A172 (cell line): ENCODE data around the gene RBM10. TPM values are rescaled to one million over a fixed set of nuclear protein-coding genes. Genes with fewer than 3 reads are reported as not detected.
A peak's percentile ranks its signal among the peaks of the same experiment; 100 is the strongest.

ENCODE experiments used
- DNase-seq: peaks from one replicate; pipeline ENCODE4 v3.0.0-alpha.2; 2015; ENCODE audit warnings: low spot score
- total RNA-seq: library from RNA; depleted of rRNA; stranded (reverse); fragments of >200 nt; shearing (Covaris generic); gene quantifications from 2 replicates; pipeline ENCODE4 v1.2.3, GENCODE V29; 2014

The RBM10 gene
- total RNA-seq, 1 experiment from 2014 or later, result 42.6 TPM

DNA sequence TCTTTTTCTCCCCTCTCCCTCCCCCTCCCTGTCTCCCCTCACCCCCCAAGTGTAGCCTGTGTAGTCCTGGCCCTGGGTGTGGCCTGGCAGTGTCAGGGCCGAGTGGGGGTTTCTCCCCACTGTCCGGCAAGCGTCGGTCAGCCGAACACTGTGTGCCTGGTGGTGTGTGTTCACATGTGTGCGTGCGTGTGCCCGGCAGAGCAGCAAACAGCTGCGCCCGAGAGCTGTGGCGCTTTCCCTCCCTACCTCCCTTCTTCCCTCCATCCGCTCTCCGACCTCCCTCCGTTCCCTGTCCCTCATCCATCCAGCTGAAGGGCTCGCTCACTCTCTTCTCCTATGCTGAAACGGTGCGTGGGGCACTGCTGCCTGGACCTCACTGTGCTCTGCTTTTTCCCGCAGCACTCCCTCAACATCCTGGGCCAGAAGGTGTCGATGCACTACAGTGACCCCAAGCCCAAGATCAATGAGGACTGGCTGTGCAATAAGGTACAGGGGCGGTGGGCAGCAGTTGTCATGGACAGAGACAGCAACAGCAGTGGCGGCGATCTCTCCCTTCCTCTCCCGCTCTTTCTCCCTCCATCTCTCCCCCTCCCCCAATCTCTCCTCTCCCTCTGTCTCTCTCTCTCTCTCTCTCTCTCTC, 31.2 kb downstream of the RBM10 start:
- DNase-seq, result no peak

DNA sequence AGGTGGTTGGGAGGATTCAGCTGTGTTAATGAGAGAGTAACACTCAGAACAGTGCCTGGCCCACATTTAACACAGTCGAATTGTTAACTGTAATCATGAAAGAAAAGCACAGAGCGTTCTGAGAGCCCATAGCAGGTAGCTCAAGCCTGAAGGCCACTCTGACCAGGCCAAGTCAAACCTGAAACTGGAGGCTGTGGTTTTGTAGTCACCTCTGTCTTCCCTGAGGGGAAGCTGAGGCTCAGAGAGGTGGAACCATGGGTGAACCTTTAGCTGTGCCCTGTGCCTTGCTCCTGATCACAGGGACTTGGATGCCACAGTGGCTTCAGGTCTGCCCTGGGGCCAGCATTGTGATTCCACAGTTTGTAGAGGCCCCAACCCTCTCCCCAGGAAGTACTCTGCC, 32.1 kb downstream of the RBM10 start:
- no peak for DNase-seq

DNA sequence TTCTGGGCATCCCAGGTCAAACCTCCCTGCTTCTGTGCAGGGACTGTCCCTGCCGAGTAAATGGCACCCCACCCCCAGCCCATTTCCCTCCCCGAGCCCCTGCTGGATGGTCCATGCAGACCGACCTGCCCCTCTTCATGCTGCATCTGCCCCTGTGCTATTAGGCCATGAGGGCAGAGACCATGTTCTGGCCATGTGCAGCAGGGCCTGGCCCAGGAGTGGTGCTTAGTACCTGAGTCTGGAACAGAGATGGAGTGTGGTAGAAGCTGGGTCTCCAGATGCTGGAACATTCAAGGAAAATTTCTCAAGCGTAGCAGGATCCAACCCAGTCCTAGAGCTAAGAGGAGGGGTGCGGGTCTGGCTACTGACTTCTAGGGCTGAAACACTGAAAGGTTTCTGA, 33.3 kb downstream of the RBM10 start:
- no peak for DNase-seq

- DNase-seq, result peak; percentile 13
These were observed 34.4 kb downstream of the RBM10 start for GRCh38 chrX:47179221-47179927.

DNA sequence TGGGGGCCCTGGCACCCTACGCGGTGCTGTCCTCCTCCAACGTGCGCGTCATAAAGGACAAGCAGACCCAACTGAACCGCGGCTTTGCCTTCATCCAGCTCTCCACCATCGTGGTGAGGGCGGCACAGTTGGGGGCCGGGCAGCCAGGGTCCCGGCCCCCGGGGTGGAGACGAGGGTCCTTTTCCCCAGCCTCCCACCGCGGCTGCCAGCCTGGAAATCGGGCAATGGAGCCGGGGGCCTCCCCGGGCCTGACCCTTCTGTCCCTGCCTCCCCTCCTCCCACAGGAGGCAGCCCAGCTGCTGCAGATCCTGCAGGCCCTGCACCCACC, 34.9 kb downstream of the RBM10 start:
- DNase-seq, result no peak

GRCh38 chrX:47180346-47180745, 35.3 kb downstream of the RBM10 start:
- no peak for DNase-seq

GRCh38 chrX:47181301-47181700, 36.3 kb downstream of the RBM10 start:
- no peak for DNase-seq

- no peak for DNase-seq
These were observed 37.2 kb downstream of the RBM10 start for GRCh38 chrX:47182106-47182700.

DNA sequence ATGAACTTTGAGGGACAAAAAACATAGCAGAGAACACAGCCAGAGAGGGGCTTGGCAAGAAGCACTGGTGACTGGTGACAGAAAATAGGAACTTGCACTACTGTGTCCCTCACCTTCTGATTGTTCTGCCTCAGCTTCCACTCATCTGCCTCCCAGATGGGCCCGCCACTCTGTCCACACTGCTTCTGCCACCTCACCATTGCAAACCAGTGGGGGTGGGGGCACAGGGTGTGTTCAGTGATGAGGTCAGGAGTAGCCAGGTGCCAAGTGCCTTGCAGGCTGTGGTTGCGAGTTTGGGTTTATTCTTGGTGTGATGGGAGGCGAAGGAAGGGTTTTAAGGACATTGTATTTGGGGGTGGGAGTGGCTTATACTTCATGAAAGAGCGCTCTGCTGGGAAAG, 39.5 kb downstream of the RBM10 start:
- no peak for DNase-seq

- DNase-seq, result no peak
These were observed 40.2 kb downstream of the RBM10 start for GRCh38 chrX:47185241-47185640.

- DNase-seq, result no peak
These were observed 41.2 kb downstream of the RBM10 start for GRCh38 chrX:47186096-47186740.

DNA sequence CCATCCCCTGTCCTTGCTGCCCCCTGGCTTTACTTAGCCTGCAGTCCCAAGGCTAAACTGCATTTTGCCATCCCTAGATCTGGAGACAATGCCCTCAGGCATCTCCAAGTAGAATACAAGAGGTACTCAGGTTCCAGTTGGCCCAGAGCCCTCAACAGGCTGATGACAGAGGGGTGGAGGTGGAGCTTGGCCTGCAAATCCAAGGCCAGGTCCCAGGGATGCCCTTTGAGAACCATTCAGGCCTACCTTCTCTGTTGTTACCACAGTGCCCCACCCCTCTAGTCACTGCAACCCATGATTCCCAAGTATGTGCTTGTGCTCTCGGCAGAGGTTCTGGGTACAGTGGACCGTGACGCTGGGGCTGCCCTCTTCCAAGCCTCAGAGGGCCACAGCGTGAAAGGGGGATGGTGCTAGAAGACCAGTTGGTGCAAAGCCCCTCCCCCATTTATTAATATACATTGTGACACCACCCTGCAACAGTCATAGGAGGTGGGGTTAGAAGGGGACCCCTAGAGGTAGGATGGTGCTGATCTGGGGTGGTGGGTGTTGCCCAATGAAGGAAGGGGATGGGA, 42.2 kb downstream of the RBM10 start:
- DNase-seq, result no peak

DNA sequence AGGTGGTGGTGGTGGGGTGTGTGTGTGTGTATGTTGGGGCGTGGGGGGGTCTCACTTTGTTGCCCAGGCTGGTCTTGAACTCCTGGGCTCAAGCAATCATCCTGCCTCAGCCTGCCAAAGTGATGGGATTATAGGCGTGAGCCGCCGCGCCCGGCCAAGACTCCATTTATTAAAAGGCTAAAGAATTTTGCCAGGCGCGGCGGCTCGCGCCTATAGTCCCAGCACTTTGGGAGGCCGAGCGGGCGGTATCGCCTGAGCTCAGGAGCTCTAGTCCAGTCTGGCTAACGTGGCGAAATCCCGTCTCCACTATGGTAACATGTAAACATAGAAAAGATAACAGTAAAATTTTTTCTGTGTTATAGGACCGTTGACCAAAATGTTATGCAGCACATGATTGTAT, 44.9 kb downstream of the RBM10 start:
- DNase-seq, result no peak

- peak; percentile 84 for DNase-seq
These were observed 45.6 kb downstream of the RBM10 start for GRCh38 chrX:47190445-47191269.

GRCh38 chrX:47191331-47191730, 46.3 kb downstream of the RBM10 start:
- no peak for DNase-seq

GRCh38 chrX:47191806-47192401, 46.9 kb downstream of the RBM10 start:
- DNase-seq, result no peak

- DNase-seq, result peak; percentile 92
These were observed 48.6 kb downstream of the RBM10 start, which contains the start of gene UBA1 for GRCh38 chrX:47193475-47194193. Gene UBA1, plus strand, starts transcription at chrX:47193829. Its CDS starts 4,974 bp downstream, at chrX:47198803.

DNA sequence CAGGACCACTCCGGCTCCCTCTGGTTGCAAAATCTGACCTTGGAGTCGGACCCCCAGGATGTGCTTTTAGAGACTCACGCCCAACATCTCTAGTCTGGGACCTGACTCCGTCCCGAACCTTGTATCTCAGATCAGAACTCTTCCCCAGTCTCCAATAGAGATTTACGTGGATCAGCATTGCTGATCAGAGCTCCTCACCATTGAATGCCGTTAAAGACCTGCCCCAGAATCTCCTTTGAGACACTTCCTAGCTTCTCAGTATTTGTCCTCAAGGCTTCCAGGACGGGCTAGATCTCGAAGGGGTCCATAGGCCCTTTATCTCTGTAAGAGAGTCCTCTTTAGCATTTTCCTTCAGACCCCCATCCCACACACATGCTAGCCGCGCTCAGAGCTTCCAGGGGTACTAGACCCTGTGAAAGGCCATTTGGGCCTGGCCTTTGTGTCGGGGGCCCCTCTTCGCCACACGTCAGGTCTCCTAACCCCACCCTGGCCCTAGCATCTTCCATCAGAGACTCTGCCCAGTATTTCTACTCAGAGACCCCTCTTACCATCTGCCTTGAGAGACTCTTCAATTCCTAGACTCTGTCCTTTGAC, 49.3 kb downstream of the RBM10 start:
- DNase-seq, result no peak

- DNase-seq, result no peak
These were observed 51.1 kb downstream of the RBM10 start for GRCh38 chrX:47196098-47196497.

- DNase-seq, result no peak
These were observed 52.5 kb downstream of the RBM10 start for GRCh38 chrX:47197526-47197925.
